ENCODE measurements around the gene ZDHHC9. TPM values are rescaled to one million over a fixed set of nuclear protein-coding genes. Genes with fewer than 3 reads are reported as not detected.

ZDHHC9 gene
- total RNA-seq, 8 experiments from 2014 or later, result 9.3 to 30.0 (median 18.7) TPM

DNA sequence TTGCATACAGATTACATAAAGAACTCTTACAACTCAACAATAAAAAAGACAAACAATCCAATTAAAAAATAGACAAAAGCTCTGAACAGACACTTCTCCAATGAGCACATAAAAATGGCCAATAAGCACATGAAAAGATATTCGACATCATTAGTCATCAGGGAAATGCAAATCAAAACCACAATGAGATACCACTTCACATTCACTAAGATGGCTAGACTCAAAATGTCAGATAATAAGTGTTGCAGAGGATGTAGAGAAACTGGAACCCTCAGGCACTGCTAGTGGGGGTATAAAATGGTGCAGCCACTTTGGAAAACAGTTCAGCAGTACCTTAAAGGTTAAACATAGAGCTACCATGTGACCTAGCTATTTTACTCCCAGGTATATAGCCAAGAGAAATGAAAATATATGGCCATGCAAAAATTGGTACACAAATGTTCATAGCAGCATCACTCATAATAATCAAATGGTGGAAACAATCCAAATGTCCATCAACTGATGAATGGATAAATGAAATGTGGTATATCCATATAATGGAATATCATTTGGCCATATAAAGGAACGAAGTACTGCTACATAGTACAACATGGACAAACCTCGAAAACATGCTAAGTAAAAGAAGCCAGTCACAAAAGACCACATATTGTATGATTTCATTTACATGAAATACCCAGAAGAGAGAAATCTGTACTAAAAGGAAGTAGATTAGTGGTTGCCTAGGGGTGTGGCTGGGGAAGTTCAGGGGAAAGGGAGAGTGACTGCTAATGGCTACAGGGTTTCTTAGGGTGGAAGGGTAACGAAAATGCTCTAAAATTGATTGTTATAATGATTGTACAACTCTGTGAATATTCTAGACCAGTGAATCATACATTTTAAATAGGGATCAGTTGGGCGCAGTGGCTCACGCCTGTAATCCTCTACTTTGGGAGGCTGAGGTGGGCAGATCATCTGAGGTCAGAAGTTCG is 34.6 kb downstream of the ZDHHC9 start:
- Histone ChIP-seq H3K4me3 (no peak overlapping the region), H3K27ac (no peak overlapping the region), H3K4me1 (replicated peaks in 1 of 2) (no peaks in the 10 kb centered on the region)
- in situ Hi-C loops (cut with MboI; ENCODE audit: low pct_unique_long_range_greater_than_20kb in 2 of 9, low sequenced_read_pairs in 9 of 9, unreplicated experiment in 9 of 9), result no loop called here
- ATAC-seq (replicated peaks in 6 of 8), result peak in 2 of 8 experiments; percentile 66 to 72
- WGBS, 10 experiments, result 0 to 100% (median 47%) methylated on average over 1 to 3 of the region's 7 CpGs; no CpG with 5 or more reads in 3 of the 10 experiments

DNA sequence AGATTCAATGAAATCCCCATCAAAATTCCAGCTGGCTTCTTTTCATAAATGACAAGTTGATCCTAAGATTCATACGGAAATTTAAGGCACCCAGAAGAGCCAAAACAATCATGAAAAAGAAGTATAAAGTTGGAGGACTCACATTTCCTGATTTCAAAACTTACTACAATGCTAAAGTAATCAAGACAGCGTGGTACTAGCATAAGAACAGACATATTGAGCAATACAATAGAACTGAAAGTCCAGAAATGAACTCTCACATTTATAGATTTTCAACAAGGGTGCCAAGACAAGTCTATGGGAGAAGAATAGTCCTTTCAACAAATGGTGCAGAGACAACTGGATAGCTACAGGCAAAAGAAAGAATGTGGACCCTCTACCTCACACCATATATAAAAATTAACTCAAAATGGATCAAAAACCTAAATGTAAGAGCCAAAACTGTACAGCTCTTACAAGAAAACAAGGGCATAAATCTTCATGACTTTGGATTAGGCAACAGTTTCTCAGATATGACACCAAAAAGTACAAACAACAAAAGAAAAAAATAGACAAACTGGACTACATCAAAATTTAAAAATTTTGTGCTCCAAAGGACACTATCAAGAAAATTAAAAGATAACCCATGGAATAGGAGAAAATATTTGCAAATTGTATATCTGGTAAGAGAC is 35.4 kb downstream of the ZDHHC9 start:
- WGBS, 10 experiments, result 13 to 100% (median 72%) methylated on average over 1 to 2 of the region's 2 CpGs; no CpG with 5 or more reads in 4 of the 10 experiments
- in situ Hi-C loops (cut with MboI; ENCODE audit: low pct_unique_long_range_greater_than_20kb in 2 of 9, low sequenced_read_pairs in 9 of 9, unreplicated experiment in 9 of 9), result no loop called here
- H3K27ac ChIP-seq, result no peak overlapping the region

DNA sequence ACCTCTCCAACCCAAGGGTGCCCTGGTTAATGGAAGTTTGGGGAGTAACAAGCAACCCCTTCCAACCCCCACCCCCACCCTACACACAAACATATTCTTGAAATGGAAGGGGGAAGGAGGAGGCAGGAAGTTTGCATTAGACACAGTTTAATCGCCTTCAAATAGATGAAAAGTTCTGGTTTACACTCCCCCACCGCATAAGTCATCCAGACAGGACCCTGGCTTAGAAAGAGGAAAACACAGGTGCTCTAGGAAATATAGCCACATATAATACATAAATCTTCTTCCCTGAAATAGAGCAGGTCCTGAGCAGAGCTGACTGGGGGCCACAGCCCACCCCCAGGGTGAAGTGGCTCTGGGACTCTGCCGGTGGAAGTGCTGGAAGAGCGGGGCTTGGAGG is 38.9 kb downstream of the ZDHHC9 start:
- WGBS, 10 experiments, result 70% methylated on average over 2 of the region's 4 CpGs; no CpG with 5 or more reads in 9 of the 10 experiments
- Histone ChIP-seq H3K4me1 (replicated peaks in 1 of 2) (peaks cover 7 to 8% of the 10 kb centered on the region in 2 donors), H3K4me3 (no peak overlapping the region), H3K27ac (no peak overlapping the region)
- in situ Hi-C loops (cut with MboI; ENCODE audit: low pct_unique_long_range_greater_than_20kb in 2 of 9, low sequenced_read_pairs in 9 of 9, unreplicated experiment in 9 of 9), result no loop called here
- ATAC-seq (replicated peaks in 6 of 8), result no peak

More for the DNA sequence above, 35.4 kb downstream of the ZDHHC9 start:
- H3K4me3 ChIP-seq, result no peak overlapping the region
- H3K4me1 ChIP-seq (replicated peaks in 1 of 2), result no peaks in the 10 kb centered on the region
- no peak for ATAC-seq (replicated peaks in 6 of 8)

DNA sequence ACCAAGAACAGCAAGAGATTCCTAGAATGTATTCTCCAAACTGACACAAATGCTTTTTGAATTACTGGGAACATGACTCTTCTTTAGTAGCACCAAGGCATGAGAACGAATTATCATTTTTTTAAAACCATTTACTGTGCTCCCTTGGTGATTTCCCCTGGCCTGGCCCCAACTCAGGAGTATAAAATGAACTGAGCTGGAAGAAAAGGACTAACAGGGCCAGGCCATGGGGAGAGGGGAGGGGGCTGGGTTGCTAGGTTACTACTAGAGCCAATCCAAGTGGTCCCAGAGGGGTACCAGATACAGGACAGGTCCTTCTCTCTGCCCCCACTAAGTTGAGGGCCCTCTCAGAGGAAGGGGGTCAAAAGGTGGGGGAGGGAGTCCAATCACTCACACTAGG is 40.8 kb downstream of the ZDHHC9 start:
- ATAC-seq (replicated peaks in 6 of 8), result peak in 5 of 8 experiments; percentile 75 to 90 (median 78)
- in situ Hi-C loops (cut with MboI; ENCODE audit: low pct_unique_long_range_greater_than_20kb in 2 of 9, low sequenced_read_pairs in 9 of 9, unreplicated experiment in 9 of 9), result no loop called here

DNA sequence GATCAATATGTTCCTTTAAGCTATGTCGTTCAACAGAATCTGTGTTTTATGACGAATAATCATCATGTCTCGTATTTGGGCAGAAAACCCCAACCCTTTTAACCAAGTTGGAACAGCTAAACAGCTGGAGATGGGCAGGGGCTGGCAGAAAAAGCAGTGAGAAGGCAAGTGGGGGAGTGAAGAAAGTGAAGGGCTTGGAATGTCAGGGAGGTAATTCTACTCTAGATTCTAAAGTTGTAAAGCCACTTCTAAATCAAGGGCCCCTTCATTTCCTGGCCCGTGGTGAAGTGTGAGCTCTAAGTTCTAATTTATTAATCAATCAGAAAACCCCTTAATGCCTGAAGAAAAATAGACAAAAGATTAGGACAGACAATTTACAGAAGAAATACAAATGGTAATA is 43.5 kb downstream of the ZDHHC9 start:
- H3K4me1 ChIP-seq (replicated peaks in 1 of 2), result peaks cover 7 to 8% of the 10 kb centered on the region in 2 donors
- in situ Hi-C loops (cut with MboI; ENCODE audit: low pct_unique_long_range_greater_than_20kb in 2 of 9, low sequenced_read_pairs in 9 of 9, unreplicated experiment in 9 of 9), result no loop called here
- no peak overlapping the region for H3K4me3 ChIP-seq
- ATAC-seq (replicated peaks in 6 of 8), result no peak
- H3K27ac ChIP-seq, result no peak overlapping the region
- WGBS, 10 experiments, result 0 to 54% (median 45%) methylated on average over 1 to 4 of the region's 4 CpGs; no CpG with 5 or more reads in 7 of the 10 experiments

More for the DNA sequence above, 40.8 kb downstream of the ZDHHC9 start:
- no peak overlapping the region for H3K4me3 ChIP-seq
- no peak overlapping the region for H3K27ac ChIP-seq
- WGBS, 10 experiments, result 0 to 33% (median 7%) methylated on average over 1 of the region's 1 CpG; no CpG with 5 or more reads in 6 of the 10 experiments
- H3K4me1 ChIP-seq (replicated peaks in 1 of 2), result peaks cover 7 to 8% of the 10 kb centered on the region in 2 donors

DNA sequence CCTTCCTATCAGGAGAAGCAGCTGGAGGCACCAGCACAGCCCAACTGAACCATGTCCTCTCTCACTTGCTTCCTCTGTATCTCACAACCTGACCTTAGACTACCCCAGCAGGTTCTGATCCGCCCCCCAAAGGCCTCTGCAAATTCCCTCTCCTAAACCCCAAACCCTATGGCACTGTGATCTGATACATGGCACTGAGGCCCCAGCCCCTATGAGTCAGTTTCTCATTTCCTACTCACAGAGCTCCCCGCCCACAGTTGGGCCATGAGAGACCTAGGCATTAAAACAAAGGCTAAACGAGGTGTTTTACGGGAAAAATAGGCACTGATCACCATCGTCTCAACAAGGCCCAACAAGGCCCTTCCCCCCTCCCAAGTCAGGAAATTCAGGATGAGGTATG is 44.8 kb downstream of the ZDHHC9 start:
- H3K4me3 ChIP-seq, result no peak overlapping the region
- in situ Hi-C loops (cut with MboI; ENCODE audit: low pct_unique_long_range_greater_than_20kb in 2 of 9, low sequenced_read_pairs in 9 of 9, unreplicated experiment in 9 of 9), result no loop called here
- 35 to 80% methylated on average over 2 to 3 of the region's 5 CpGs; no CpG with 5 or more reads in 8 of the 10 experiments for WGBS, 10 experiments
- peak in 1 of 8 experiments; percentile 63 for ATAC-seq (replicated peaks in 6 of 8)
- peaks cover 7 to 8% of the 10 kb centered on the region in 2 donors for H3K4me1 ChIP-seq (replicated peaks in 1 of 2)
- no peak overlapping the region for H3K27ac ChIP-seq

DNA sequence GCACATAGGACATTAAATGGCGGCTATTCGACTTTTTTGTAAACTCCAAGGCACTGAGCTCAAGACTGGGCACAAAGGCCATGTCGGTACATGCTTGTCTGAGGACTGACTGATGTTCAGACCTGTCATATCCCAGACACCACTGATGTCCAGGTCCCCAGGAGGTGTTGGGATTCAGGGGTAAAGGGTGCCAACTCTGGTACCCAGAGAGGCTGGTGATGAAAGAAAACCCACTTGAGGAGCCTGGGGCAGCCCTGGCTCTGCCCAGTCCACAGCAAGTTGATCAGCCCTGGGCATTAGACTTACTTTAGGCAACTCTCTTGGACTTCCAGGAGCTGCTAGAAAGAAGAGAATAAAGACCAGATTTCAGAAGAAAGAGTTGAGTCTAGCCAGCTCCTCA is 45.2 kb downstream of the ZDHHC9 start:
- Histone ChIP-seq H3K4me1 (replicated peaks in 1 of 2) (peaks cover 7 to 8% of the 10 kb centered on the region in 2 donors), H3K27ac (no peak overlapping the region), H3K4me3 (no peak overlapping the region)
- no peak for ATAC-seq (replicated peaks in 6 of 8)
- in situ Hi-C loops (cut with MboI; ENCODE audit: low pct_unique_long_range_greater_than_20kb in 2 of 9, low sequenced_read_pairs in 9 of 9, unreplicated experiment in 9 of 9), result no loop called here
- WGBS, 10 experiments, result 90 to 100% methylated on average over 1 to 2 of the region's 3 CpGs; no CpG with 5 or more reads in 8 of the 10 experiments

DNA sequence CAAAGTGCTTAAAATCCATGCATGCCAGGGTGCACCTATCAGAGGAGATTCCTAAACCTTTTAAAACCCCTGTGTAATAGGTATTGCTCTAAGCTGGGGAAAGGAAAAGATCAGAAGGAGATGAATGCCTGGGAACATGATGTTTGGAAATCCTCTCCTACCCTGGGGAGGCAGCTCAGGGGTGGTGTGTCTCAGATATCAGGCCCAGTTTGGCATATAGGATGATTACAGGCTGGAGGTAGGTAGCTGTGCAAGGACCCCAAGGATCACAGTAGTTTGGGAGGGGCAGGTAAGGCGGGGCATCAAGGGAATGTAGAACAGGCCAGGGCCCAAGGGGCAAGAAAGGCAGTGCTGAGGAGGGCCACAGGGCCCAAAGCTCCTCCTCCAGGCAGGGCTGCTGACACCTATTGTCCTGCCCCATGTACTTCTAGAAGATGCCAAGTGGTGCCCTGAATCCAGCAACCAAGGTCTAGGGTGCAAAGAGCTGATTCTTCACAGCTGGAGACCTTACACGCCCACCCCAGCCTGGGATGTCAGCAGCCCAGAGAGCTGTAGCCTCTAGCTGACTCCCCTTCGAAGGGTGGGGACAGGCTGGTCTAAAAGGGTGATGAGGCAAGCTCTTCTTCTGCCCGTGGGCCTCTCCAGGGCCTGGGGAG is 46.3 kb downstream of the ZDHHC9 start:
- Histone ChIP-seq H3K4me1 (replicated peaks in 1 of 2) (no peaks in the 10 kb centered on the region), H3K27ac (no peak overlapping the region), H3K4me3 (no peak overlapping the region)
- 40% methylated on average over 1 of the region's 4 CpGs; no CpG with 5 or more reads in 9 of the 10 experiments for WGBS, 10 experiments
- no peak for ATAC-seq (replicated peaks in 6 of 8)
- in situ Hi-C loops (cut with MboI; ENCODE audit: low pct_unique_long_range_greater_than_20kb in 2 of 9, low sequenced_read_pairs in 9 of 9, unreplicated experiment in 9 of 9), result no loop called here

DNA sequence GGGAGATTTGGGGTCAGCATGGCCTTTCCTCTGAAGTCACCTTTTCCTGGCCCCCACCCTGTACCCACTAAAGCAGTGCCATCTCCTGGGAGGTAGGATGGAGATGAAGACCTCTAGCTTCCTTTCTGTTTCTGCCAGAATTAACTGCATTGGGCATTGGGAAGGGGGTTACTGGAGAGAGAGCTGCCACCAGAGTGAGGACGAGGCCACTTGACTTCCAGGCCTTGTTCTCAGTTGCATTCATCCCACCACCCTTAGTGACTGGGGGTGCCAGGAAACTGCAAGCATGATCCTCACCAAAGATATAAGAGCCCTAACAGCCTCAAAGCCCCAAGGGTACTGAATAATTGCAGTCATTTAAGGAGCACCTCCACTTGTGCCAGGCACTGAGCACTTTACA is 48.1 kb downstream of the ZDHHC9 start:
- H3K4me3 ChIP-seq, result no peak overlapping the region
- no peak overlapping the region for H3K27ac ChIP-seq
- in situ Hi-C loops (cut with MboI; ENCODE audit: low pct_unique_long_range_greater_than_20kb in 2 of 9, low sequenced_read_pairs in 9 of 9, unreplicated experiment in 9 of 9), result no loop called here
- no peaks in the 10 kb centered on the region for H3K4me1 ChIP-seq (replicated peaks in 1 of 2)
- ATAC-seq (replicated peaks in 6 of 8), result no peak
- WGBS, 10 experiments, result 44% methylated on average over 1 of the region's 1 CpG; no CpG with 5 or more reads in 9 of the 10 experiments

DNA sequence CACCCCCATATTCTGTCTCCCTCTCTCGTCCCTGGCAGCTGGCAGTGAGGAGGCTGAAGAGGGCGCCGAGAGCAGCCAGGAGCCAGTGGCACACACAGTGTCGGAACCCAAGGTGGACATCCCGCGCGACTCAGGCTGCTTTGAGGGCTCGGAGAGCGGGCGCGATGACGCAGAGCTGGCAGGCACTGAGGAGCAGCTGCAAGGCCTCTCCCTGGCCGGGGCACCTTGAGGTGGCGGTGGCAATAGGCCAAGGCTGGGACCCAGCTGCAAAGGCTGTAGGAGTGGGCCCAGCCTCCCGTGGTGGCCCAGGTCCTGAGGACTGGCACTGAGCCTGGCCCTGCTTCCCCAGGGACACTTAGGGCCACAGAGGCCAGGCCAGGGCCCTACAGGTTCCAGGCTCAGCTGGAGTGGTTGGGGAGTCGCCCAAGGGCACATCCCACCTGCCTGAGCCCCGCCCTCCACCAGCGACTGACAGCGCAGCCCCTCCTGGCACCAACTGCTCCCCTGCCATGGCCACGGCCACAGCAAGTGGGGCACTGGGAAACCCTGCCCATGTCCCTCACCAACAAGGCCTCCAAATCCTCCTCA is 50.0 kb downstream of the ZDHHC9 start:
- ATAC-seq (replicated peaks in 6 of 8), result no peak
- Histone ChIP-seq H3K27ac (no peak overlapping the region), H3K4me3 (no peak overlapping the region), H3K4me1 (replicated peaks in 1 of 2) (no peaks in the 10 kb centered on the region)
- in situ Hi-C loops (cut with MboI; ENCODE audit: low pct_unique_long_range_greater_than_20kb in 2 of 9, low sequenced_read_pairs in 9 of 9, unreplicated experiment in 9 of 9), result no loop called here
- WGBS, 10 experiments, result 71% methylated on average over 3 of the region's 20 CpGs; no CpG with 5 or more reads in 9 of the 10 experiments

DNA sequence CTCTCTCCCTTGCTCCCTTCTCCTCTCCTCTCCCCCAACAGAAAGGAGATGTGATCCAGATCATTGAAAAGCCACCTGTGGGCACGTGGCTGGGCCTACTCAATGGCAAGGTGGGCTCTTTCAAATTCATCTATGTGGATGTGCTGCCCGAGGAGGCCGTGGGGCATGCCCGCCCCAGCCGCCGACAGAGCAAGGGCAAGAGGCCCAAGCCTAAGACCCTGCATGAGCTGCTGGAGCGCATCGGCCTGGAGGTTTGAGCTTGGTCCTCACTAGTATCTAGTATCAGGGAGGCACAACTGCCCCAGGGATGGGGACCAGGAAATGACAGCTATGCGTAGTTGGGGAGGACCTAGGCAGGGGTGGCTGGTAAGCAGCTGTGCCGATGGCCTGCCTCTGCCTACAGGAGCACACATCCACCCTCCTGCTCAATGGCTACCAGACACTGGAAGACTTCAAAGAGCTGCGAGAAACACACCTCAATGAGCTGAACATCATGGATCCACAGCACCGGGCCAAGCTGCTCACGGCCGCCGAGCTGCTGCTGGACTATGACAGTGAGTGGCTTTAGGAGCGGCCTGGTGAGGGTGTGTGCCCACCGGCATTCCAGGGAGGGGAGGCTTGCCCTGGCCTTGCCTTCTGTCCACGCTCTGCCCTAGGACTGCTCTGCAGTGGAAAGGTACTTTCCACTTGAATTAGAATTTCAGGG is 50.9 kb downstream of the ZDHHC9 start:
- WGBS, 10 experiments, result 53 to 60% methylated on average over 1 to 2 of the region's 18 CpGs; no CpG with 5 or more reads in 8 of the 10 experiments
- Histone ChIP-seq H3K4me1 (replicated peaks in 1 of 2) (no peaks in the 10 kb centered on the region), H3K4me3 (no peak overlapping the region), H3K27ac (no peak overlapping the region)
- ATAC-seq (replicated peaks in 6 of 8), result no peak
- in situ Hi-C loops (cut with MboI; ENCODE audit: low pct_unique_long_range_greater_than_20kb in 2 of 9, low sequenced_read_pairs in 9 of 9, unreplicated experiment in 9 of 9), result no loop called here

DNA sequence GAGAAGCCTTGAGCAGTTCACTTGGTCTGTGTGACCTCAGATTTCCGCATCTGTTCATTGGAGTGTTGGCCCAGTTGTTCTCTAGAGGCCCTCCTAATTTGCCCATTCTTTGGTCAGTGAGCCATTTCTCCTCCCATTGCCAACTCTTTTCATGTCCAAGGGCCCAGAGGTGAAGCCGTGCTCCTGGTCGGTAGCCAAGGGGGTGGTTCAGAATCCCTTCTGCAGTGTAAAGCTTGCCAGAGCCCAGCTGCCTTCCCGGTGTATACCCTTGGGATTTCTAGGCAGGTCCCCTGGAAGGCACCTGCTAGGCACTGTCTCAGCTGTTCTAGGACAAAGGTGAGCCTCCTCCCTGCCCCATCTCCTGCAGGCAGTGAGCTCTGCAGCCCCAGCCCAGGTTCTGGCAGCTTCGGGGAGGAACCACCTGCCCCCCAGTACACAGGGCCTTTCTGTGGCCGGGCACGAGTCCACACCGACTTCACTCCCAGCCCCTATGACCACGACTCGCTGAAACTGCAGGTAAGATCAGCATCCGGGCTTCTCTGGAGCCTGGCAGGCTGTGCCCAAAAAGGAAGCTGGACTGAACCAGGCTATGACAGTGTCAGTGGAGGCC is 51.6 kb downstream of the ZDHHC9 start:
- no peaks in the 10 kb centered on the region for H3K4me1 ChIP-seq (replicated peaks in 1 of 2)
- no peak overlapping the region for H3K27ac ChIP-seq
- WGBS, 10 experiments, result 20% methylated on average over 1 of the region's 11 CpGs; no CpG with 5 or more reads in 9 of the 10 experiments
- H3K4me3 ChIP-seq, result no peak overlapping the region
- in situ Hi-C loops (cut with MboI; ENCODE audit: low pct_unique_long_range_greater_than_20kb in 2 of 9, low sequenced_read_pairs in 9 of 9, unreplicated experiment in 9 of 9), result no loop called here
- no peak for ATAC-seq (replicated peaks in 6 of 8)
